Right lobe of liver (tissue), 4 donors: ENCODE results near the gene DAO.

ENCODE experiments used
- CTCF ChIP-seq, 4 donors: fragments of 200-600 bp in 3 of 4; fragments of 450-650 bp in 1 of 4; IDR thresholded peaks; one replicate each; pipeline versions ENCODE4 v1.5.1 to v1.8.0; 2016 to 2022; ENCODE audit warnings: antibody characterized with exemption in 4 of 4, mild to moderate bottlenecking in 2 of 4
- POLR2A ChIP-seq: fragments of 450-650 bp; IDR thresholded peaks from one replicate; pipeline ENCODE4 v1.6.1; 2017; ENCODE audit warnings: antibody characterized with exemption, mild to moderate bottlenecking
- donor health status: DM: no; HTN: no; CAD: no.
- donor health status: DM: no; HTN: no; CAD: no.
- donor health status: DM: no; HTN: yes; CAD: no.

- TF ChIP-seq CTCF (IDR thresholded peaks at IDR 0.05) = no peak
- TF ChIP-seq POLR2A = no peak
Measured at GRCh38 chr12:108846290-108846701, 33.6 kb upstream of the DAO start.
